T-helper 2 cell treated with Interferon-gamma antibody and Interleukin-4, amounts not matched to agents 5 μg/mL and 100 μg/mL, for 36 hours (primary cell): ENCODE data around the gene ZNF497.

Experiments used
- DNase-seq: peaks from one replicate; pipeline ENCODE4 v3.0.0; 2021; ENCODE audit warnings: low spot score
- H3K27ac Mint-ChIP-seq: one replicate; pipeline ENCODE4 v1.8.0; 2021; ENCODE audit warnings: mild to moderate bottlenecking, mixed read lengths
- H3K27me3 Mint-ChIP-seq: one replicate; pipeline ENCODE4 v1.8.0; 2021; ENCODE audit warnings: low read depth, mixed read lengths
- H3K36me3 Mint-ChIP-seq: one replicate; pipeline ENCODE4 v1.8.0; 2021; ENCODE audit warnings: low read depth, mixed read lengths
- H3K4me1 Mint-ChIP-seq: one replicate; pipeline ENCODE4 v1.8.0; 2021; ENCODE audit warnings: low read depth, mixed read lengths
- H3K4me3 Mint-ChIP-seq: one replicate; pipeline ENCODE4 v1.8.0; 2022; ENCODE audit warnings: mild to moderate bottlenecking, moderate library complexity, mixed read lengths
- H3K9me3 Mint-ChIP-seq: one replicate; pipeline ENCODE4 v1.8.0; 2021; ENCODE audit warnings: mixed read lengths

The ZNF497 gene

DNA sequence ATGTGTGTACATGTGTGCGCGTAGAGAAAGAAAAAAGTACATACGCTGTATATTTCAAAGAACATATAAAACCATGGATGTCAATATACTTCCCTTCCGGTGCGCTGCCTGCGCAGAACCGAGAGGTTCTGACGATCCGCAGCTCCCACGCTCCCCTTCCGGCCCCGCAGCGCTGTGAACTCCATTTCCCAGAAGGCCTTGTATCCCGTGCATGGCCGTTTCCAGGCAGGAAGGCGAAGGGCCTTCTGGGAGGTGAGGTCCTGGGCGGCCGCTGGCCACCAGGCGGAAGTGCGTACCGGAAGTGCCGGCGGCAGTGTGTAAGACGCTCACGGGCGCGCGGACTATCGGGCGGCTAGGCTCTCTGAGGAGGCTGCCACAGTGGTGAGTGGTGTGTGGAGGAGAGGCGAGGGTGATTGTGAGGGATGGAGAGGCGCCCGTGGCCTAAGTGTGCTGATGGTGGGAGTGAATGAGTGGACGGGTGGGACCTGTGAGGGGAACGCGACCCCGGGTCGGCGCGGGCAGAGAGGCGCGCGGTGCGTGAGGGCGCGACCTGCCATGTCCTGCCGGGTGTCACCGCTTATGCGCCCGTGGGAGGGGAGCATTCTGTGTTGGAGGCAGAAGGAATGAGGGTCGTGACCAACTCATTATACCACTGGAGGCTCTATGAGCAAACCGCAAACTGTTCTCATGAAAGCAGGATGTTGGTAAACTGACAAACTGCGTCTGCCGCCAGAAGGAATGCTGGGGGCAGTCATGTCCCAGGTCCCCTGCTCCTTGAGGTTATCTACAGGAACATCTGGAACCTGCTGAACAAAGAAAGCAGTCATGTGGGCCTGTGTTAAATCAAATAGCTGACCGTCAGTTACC, 57.3 kb downstream of the ZNF497 start, which contains the start of gene ERVK3-1:
Gene ERVK3-1, plus strand, starts transcription at position 313 of the 867 bp plus-strand sequence. CDS start 6,792 bp downstream, outside the sequence.
- DNase-seq: peak; percentile 96
- Mint-ChIP-seq H3K27ac (peak within 1 kb of the TSS; percentile 97), H3K4me3 (peak within 1 kb of the TSS; percentile 91), H3K27me3 (no peaks in the 10 kb centered on the region), H3K4me1 (peaks cover 23% of the 10 kb centered on the region), H3K36me3 (peaks cover 85% of the 10 kb centered on the region), H3K9me3 (peaks cover 30% of the 10 kb centered on the region)

DNA sequence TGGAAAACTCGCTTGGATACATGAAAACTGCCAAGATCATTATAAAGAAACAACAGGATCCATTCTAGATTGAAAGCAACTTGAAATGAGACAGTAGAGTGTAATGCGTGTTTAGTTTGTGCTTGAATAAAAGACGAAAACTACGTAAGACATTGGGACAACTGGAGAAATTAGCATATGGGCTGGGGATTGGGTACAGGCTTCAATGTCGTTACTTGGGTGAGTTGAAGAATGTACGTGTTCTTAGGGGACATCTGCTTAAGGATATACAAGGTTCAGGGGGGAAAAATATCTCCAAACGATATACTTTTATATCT, 57.8 kb downstream of the ZNF497 start:
- peak overlapping the region; percentile 97 for H3K27ac Mint-ChIP-seq
- H3K36me3 Mint-ChIP-seq: peaks cover 85% of the 10 kb centered on the region
- DNase-seq: no peak
- H3K4me3 Mint-ChIP-seq: peak overlapping the region; percentile 91
- H3K9me3 Mint-ChIP-seq: peaks cover 34% of the 10 kb centered on the region
- peaks cover 23% of the 10 kb centered on the region for H3K4me1 Mint-ChIP-seq
- no peaks in the 10 kb centered on the region for H3K27me3 Mint-ChIP-seq
